IMR-90 (cell line): Measurements from ENCODE around the gene OR10A3.

Source experiments
- BHLHE40 ChIP-seq: fragments of 150-350 bp; IDR thresholded peaks from 2 replicates; pipeline ENCODE4 v1.6.1; 2016; ENCODE audit warnings: mild to moderate bottlenecking, low read depth, low read length
- CEBPB ChIP-seq: IDR thresholded peaks from 2 replicates; pipeline ENCODE4 v1.6.1; 2012; ENCODE audit warnings: low read depth, low read length, improper control_type of control experiment
- CHD1 ChIP-seq: IDR thresholded peaks from 2 replicates; pipeline ENCODE4 v1.6.1; 2012; ENCODE audit warnings: low read depth, low read length, improper control_type of control experiment
- CTCF ChIP-seq: conservative IDR thresholded peaks from 2 replicates; pipeline ENCODE4 v1.5.1; 2012; ENCODE audit warnings: mild to moderate bottlenecking, low read depth, low read length, improper control_type of control experiment
- MAFK ChIP-seq: IDR thresholded peaks from 2 replicates; pipeline ENCODE4 v1.6.1; 2012; ENCODE audit warnings: low read depth, low read length, improper control_type of control experiment
- RAD21 ChIP-seq: IDR thresholded peaks from 2 replicates; pipeline ENCODE4 v1.6.1; 2012; ENCODE audit warnings: low read length, improper control_type of control experiment
- RFX5 ChIP-seq: IDR thresholded peaks from 2 replicates; pipeline ENCODE4 v1.8.0; 2012; ENCODE audit warnings: low read depth, mild to moderate bottlenecking, low read length, moderate library complexity
- SMC3 ChIP-seq: fragments of 150-350 bp; IDR thresholded peaks from 2 replicates; pipeline ENCODE4 v1.6.1; 2016; ENCODE audit warnings: low read depth, mild to moderate bottlenecking, antibody characterized with exemption, low read length, moderate library complexity

- TF ChIP-seq CTCF (peak; percentile 77), CHD1 (no peak), RAD21 (peak; percentile 73), MAFK (no peak), BHLHE40 (no peak), RFX5 (no peak), CEBPB (no peak), SMC3 (peak; percentile 67)
Measured at GRCh38 chr11:7892840-7893254, 48.7 kb downstream of the OR10A3 start.
